ENCODE data around the gene TRIM43B. TPM values are rescaled to one million over a fixed set of nuclear protein-coding genes. Genes with fewer than 3 reads are reported as not detected.

TRIM43B gene
- total RNA-seq, 1 experiment from 2014 or later = not detected

GRCh38 chr2:95524195-95524594 lies 39.6 kb upstream of the TRIM43B start:
- Histone ChIP-seq H4K8ac (replicated peaks; ENCODE audit: insufficient read length, low read depth, low read length) (no peak overlapping the region), H3K14ac (ENCODE audit: insufficient read depth, low read length) (no peak overlapping the region), H3K79me2 (ENCODE audit: insufficient read depth, low read length) (no peaks in the 10 kb centered on the region), H3K23me2 (ENCODE audit: insufficient read length, low read depth, low read length, poor library complexity, severe bottlenecking) (no peaks in the 10 kb centered on the region), H2BK12ac (ENCODE audit: insufficient read length, low read depth, low read length) (no peak overlapping the region), H3K4me1 (ENCODE audit: insufficient read depth, low read length) (no peaks in the 10 kb centered on the region), H2AK5ac (ENCODE audit: insufficient read length, low read length) (no peak overlapping the region), H2BK20ac (ENCODE audit: low read depth, low read length, poor library complexity, severe bottlenecking) (no peak overlapping the region), H3K9ac (ENCODE audit: extremely low read depth, insufficient read length, low read length) (no peak overlapping the region), H4K5ac (ENCODE audit: insufficient read length, low read depth, low read length) (no peak overlapping the region), H3T11ph (ENCODE audit: low read length) (no peak overlapping the region), H3K4me2 (ENCODE audit: insufficient read depth, insufficient read length, low read length) (no peak overlapping the region), H2BK5ac (ENCODE audit: insufficient read length, low read length) (no peak overlapping the region), H2BK120ac (ENCODE audit: low read depth, low read length, poor library complexity, severe bottlenecking) (no peak overlapping the region), H3K9me3 (ENCODE audit: control insufficient read depth, low read depth, low read length) (no peaks in the 10 kb centered on the region), H3K23ac (ENCODE audit: insufficient read length, low read depth, low read length) (no peak overlapping the region), H2AFZ (ENCODE audit: low read length) (no peak overlapping the region), H3K27me3 (ENCODE audit: insufficient read depth, low read length) (no peaks in the 10 kb centered on the region), H4K91ac (ENCODE audit: insufficient read length, low read depth, low read length) (no peak overlapping the region), H3K18ac (ENCODE audit: insufficient read length, low read depth, low read length) (no peak overlapping the region), H4K20me1 (ENCODE audit: control insufficient read depth, insufficient read depth, insufficient read length) (no peaks in the 10 kb centered on the region), H3K56ac (ENCODE audit: insufficient read length, low read depth, low read length) (no peak overlapping the region), H3K79me1 (ENCODE audit: insufficient read depth, low read depth, low read length, poor library complexity, severe bottlenecking) (no peaks in the 10 kb centered on the region), H2BK15ac (ENCODE audit: low read depth, low read length) (no peak overlapping the region), H3K4ac (ENCODE audit: low read depth, low read length) (no peak overlapping the region), H3K27ac (ENCODE audit: insufficient read length, low read depth, low read length) (no peak overlapping the region)
- Mint-ChIP-seq H3K9me3 (peaks cover 0 to 38% of the 10 kb centered on the region in 2 experiments; a peak in 2 of 5 replicates), H3K27ac (no peak overlapping the region), H3K4me1 (no peaks in the 10 kb centered on the region), H3K4me3 (no peak overlapping the region), H3K36me3 (ENCODE audit: insufficient read depth in 1 of 3, low read depth in 3 of 3) (no peaks in the 10 kb centered on the region), H3K27me3 (ENCODE audit: low read depth) (peaks cover 4% of the 10 kb centered on the region; the same call in 1 of the 2 replicates)
- DNase-seq = no peak
- no CpG with 5 or more reads among the region's 2 CpGs for WGBS (ENCODE audit: extremely low coverage, insufficient read length, low lambda C conversion rate)
- no peak for TF ChIP-seq CTCF (conservative IDR thresholded peaks at IDR 0.05)
